T-helper 1 cell treated with Interleukin-12 subunit alpha and Interleukin-12 subunit beta and Interleukin-4 antibody, amounts not matched to agents 30 ng/mL and 1 ng/mL, for 36 hours (primary cell): Measurements from ENCODE around the gene GRB10. TPM values are rescaled to one million over a fixed set of nuclear protein-coding genes. Genes with fewer than 3 reads are reported as not detected.

Source experiments
- intact Hi-C: fragments of 100-400 bp; cut with micrococcal nuclease; formaldehyde crosslinking; loops from one replicate; pipeline ENCODE4 v1.15.1; 2024
- total RNA-seq: library from RNA; stranded (reverse); gene quantifications from 2 replicates; pipeline ENCODE4 v1.2.3, GENCODE V29; 2022

The GRB10 gene
- total RNA-seq, 1 donor from 2014 or later, result 7.6 TPM

DNA sequence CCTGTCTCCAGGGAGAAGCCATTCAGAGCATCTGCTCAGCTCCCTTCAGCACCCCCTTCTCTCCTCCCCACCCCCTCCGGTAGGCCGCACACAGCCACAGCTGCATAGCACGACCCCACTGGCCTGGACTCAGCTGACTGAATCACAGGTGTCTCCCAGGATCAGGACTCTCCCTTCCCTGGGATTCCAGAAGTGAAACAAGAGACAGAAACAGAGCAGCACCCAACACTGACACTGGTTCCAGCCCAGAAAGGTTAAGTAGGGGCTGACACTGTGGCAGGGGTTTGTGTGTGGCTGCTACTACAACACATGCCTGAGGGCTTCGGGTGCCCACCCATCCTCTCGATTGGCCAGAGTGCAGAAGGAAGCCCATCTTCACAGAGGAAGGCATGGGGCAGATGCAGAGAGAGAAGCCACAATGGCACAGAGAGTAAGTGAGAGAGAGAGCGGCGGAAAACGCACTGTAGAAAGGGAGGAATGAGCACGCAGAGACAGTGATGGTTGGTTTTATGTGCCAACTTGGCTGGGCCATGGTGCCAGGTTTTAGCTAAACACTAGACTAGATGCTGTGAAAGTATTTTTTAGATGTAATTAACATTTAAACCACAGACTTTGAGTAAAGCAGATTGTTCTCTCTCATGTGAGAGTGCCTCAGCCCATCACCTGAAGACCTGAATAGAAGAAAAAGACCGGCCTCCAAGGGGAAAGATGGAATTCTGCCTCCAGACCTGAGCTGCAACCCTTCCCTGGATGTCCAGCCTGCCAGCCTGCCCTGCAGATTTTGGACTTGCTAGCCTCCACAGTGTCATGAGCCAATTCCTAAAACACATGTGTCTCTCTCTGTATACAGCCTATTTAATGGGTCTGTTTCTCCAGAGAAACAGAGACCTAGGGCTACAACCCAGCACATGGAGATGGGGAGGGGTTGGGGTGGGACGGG is 107.5 kb downstream of the GRB10 start:
- intact Hi-C loops, result loop anchor here (10.0 kb wide), 1 partner anchor 470 kb away; no protein-coding TSS in a partner anchor

DNA sequence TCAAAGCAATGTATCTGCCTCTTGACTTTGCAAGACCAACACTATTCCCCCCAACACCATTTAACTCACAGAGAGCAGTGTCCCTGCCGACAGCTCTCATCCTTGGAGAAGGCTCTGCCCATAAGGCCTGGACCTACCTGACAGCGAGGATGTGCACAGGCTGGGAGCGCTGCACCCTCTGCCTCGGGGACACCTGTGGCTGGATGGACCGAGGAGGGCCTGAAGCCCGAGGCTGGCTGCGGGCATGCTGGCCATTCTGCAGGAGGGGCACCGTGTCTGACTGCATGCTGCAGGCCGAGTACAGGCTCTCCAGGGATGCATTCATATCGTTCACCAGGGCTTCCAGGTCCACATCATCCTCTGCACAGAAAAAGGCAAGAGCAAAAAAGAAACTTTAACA is 108.4 kb downstream of the GRB10 start:
- intact Hi-C loops, result loop anchor here (10.0 kb wide), 1 partner anchor 469 kb away; no protein-coding TSS in a partner anchor

- intact Hi-C loops, result loop anchor here (10.0 kb wide), 1 partner anchor 468 kb away; no protein-coding TSS in a partner anchor
These were observed 109.6 kb downstream of the GRB10 start for GRCh38 chr7:50673096-50673495.

GRCh38 chr7:50672045-50672444 is 110.7 kb downstream of the GRB10 start:
- intact Hi-C loops, result loop anchor here (10.0 kb wide), 1 partner anchor 467 kb away; no protein-coding TSS in a partner anchor

DNA sequence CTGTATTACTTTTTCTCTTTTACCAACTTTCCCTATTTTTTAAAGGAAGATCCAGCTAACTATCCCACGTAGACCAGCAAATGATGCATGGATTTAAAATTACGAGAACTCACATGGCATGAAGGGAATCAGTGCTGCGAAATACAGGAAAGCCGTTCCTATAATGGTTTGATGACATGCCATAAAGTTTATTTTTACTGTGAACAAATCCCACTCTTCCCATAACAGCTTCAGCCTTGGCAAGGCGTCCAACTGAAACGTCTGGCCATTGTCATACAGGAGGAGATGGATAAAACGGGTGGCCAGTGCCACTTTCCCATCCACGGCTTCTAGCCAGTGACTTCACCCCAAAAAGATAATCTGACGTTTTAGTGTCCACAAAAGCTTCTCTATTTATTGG is 111.3 kb downstream of the GRB10 start:
- intact Hi-C loops, result loop anchor here (10.0 kb wide), 1 partner anchor 467 kb away; no protein-coding TSS in a partner anchor

GRCh38 chr7:50669890-50670289 is 112.8 kb downstream of the GRB10 start:
- intact Hi-C loops, result loop anchor here (10.0 kb wide), 1 partner anchor 465 kb away; no protein-coding TSS in a partner anchor

- intact Hi-C loops, result no loop called here
These were observed 114.9 kb downstream of the GRB10 start for GRCh38 chr7:50667789-50668226.

DNA sequence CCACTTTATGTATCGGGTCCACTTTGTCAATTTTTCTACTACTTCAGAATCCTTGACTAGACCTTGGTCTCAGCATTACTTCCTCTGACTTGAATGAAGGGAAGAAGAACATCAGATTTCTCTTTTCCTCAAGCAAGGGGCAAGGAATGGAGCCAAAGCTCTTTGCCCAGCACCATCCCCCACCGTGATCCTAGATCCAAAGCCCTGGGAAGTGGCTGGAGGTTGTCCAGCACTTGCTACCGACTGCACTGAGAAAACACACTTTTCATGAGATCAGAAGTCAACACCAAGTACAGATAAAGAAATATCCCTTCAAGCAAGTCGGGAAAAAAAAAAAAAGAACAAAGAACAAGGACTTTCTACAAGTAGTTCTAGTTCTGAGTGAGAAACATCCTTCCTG is 115.4 kb downstream of the GRB10 start:
- intact Hi-C loops, result no loop called here

- intact Hi-C loops, result no loop called here
These were observed 116.6 kb downstream of the GRB10 start for GRCh38 chr7:50666124-50666496.

DNA sequence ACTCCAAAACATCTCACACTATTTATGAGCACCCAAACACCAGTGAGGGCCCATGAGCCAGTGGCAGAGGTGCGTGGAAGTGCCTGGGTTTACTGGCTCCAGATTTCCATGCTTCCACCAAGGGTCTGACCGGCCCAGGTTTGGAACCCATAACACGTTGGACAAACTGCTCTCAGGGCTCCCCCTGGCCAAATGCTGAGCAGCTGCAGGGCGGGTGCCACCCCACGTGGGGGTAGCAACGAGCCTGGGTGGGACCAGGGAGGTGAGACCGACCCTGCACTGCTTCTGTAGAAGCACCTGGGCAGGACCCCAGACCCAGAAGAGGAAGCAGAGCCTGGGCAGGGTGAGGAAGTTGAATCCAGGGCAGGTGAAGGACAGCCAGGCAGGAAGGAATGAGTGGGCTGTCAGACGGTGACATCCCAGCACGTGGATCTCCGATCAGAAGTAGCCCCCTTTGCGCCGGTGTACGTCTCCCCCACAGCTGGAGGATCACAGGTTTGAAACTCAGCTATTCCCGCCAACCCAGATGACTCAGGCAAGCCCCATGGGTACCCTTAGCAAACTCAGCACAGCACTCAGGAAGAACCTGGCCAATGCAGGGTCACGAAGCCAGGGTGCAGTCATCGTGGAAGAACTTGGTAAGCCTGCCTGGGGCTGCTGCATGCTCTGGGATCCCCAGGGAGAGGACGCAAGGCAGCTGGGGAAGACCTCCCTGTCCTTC is 117.1 kb downstream of the GRB10 start:
- intact Hi-C loops, result no loop called here

- intact Hi-C loops, result loop anchor here (1.0 kb wide), 2 partner anchors 55 to 217 kb away; no protein-coding TSS in a partner anchor
These were observed 117.8 kb downstream of the GRB10 start for GRCh38 chr7:50664937-50665336.

GRCh38 chr7:50664461-50664922 is 118.2 kb downstream of the GRB10 start:
- intact Hi-C loops, result loop anchor here (1.0 kb wide), 2 partner anchors 54 to 216 kb away; no protein-coding TSS in a partner anchor

DNA sequence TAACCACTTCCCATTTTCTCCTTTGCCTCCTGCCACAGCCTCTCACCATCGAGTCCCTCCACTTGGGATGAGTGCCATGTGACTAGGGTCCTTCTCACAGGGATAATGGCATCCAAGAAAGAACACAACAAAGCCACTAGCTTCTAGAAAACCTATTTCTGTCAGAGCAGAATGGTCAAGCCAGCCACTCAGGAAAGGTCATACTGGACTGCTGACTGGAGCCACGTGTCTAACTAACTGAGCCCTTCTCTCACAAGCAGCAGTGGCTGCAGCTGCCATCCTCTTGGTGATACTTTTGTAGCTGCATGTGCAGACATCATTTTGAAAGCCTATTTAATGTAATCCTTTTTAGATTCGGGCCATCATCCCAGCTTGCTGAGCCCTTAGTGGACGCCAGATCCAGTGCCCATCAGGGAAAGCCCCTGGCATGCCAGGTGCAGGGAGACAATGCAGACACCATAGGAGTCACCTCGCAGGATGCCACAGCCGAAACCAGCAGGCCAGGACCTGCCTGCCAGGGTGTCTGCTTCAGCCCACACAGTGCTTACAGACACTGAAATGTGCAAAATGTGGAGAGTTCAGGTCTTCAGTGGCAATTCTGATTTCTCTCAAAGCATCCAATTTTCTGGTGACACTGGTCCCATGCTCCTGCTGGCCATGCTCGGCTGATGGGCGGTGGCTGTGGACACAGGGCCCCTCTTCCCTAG is 119.1 kb downstream of the GRB10 start:
- intact Hi-C loops, result loop anchor here (1.0 kb wide), 2 partner anchors 53 to 215 kb away; no protein-coding TSS in a partner anchor

GRCh38 chr7:50662996-50663395 is 119.7 kb downstream of the GRB10 start:
- intact Hi-C loops, result no loop called here

GRCh38 chr7:50662041-50662694 is 120.5 kb downstream of the GRB10 start:
- intact Hi-C loops, result no loop called here

GRCh38 chr7:50661345-50662040 is 121.2 kb downstream of the GRB10 start:
- intact Hi-C loops, result loop anchor here (1.0 to 2.0 kb wide), 2 partner anchors 28 to 171 kb away; no protein-coding TSS in a partner anchor

GRCh38 chr7:50660830-50661175 is 121.9 kb downstream of the GRB10 start:
- intact Hi-C loops, result loop anchor here (1.0 to 2.0 kb wide), 3 partner anchors 28 to 172 kb away; no protein-coding TSS in a partner anchor

DNA sequence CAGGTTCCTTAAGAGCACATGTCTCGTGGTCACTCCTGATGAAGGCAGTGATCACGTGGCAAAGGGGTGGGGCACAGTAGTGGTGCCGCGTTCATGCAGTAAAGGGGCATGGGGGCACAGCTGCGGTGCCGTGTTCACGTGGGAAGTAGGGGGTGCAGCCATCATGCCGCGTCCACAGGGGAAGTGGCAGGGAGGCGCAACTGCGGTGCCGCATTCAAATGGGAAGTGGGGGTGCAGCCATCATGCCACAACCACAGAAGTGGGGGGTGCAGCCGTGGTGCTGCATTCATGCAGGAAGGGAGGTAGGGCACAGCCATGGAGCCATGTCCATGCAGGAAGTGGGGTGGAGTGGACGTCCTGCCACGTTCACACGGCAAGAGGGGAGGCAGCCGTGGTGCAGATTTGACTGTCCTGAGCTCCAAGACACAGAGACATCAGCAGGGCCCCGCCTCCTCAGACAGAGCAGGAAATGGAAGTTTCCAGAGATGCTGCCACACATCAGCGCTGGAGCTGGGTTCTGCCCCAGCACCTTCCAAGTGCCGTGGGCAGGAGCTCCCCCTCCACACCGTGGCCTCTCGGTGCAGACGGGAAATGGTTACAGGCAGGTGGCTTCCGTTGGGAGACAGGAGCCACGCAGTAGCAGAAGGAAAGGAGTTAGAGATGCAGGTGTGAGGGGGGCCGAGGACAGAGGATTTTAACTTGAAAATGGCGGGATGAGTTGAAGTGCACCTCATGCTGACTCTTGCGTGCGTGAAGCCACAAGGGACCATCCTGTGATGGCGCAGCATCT is 122.5 kb downstream of the GRB10 start:
- intact Hi-C loops, result loop anchor here (1.0 to 2.0 kb wide), 2 partner anchors 52 to 173 kb away; no protein-coding TSS in a partner anchor
